Embryonic facial prominence (tissue), 1 donor: ENCODE measurements around the gene RBMX.

ENCODE experiments used
- DNase-seq: peaks from one replicate; pipeline ENCODE4 v3.0.0-alpha.2; 2016; ENCODE audit errors: extremely low spot score

RBMX gene

GRCh38 chrX:136839196-136839595, 41.3 kb downstream of the RBMX start:
- no peak for DNase-seq

DNA sequence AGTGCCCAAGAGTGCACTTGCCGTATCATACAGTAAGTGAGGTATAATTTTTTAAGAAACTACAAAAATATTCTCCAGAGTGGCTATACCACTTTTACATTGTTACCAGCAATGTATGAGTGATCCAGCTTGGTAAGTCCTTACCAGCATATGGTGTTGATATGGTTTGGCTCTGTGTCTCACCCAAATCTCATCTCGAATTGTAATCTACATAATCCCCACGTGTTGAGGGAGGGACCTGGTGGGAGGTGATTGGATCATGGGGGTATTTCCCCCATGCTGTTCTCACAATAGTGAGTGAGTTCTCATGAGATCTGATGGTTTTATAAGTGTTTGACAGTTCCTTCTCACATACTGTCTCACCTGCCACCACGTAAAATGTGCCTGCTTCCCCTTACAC, 44.8 kb downstream of the RBMX start:
- no peak for DNase-seq

DNA sequence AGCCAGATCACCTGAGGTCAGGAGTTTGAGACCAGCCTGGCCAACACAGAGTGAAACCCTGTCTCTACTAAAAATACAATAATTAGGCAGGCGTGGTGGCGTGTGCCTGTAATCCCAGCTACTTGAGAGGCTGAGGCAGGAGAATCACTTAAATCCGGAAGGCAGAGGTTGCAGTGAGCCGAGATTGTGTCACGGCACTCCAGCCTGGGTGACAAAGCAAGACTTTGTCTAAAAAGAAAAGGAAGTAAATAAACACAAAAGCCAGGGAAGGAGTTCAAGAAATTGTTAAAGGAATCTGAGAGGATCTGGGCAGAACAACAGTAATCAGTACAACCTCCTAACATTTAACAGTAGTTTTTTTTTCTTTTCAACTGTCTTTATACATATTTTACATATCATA, 51.1 kb downstream of the RBMX start:
- DNase-seq = no peak

GRCh38 chrX:136828830-136829229, 51.7 kb downstream of the RBMX start:
- DNase-seq = no peak

GRCh38 chrX:136827026-136827425, 53.5 kb downstream of the RBMX start:
- DNase-seq = no peak

DNA sequence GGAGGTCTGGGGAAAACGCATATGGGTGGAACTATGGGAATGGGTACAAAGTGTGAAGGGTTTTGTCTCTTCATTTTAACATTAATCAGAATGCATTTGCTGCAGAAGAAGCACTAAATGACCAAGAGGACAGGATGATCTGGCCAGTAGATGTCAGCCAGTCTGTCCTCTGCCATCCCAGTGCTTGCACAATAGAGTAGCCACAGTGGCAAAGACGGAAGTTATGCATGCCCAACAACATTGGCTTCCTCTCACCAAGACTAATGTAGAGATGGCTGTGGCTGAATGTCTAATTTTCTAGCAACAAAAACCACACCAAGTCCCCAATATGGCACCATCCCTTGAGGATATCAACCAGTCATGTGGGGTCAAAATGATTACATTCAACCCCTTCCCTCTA, 54.8 kb downstream of the RBMX start:
- no peak for DNase-seq
